A673 (cell line): Measurements from ENCODE around the gene SPRY1.

ENCODE experiments used
- CTCF ChIP-seq: fragments of 300-800, 200-600 bp; sonication (generic); conservative IDR thresholded peaks from 2 replicates; pipeline ENCODE4 v1.5.1; 2017; ENCODE audit warnings: low read depth, mild to moderate bottlenecking, antibody characterized with exemption, low read length, moderate library complexity, mixed read lengths
- EZH2 ChIP-seq: fragments of 200-600 bp; sonication (generic); IDR thresholded peaks from 2 replicates; pipeline ENCODE4 v1.6.1; 2017; ENCODE audit warnings: borderline replicate concordance, low read depth, mild to moderate bottlenecking, mixed read lengths, antibody characterized with exemption, low read length; ENCODE audit not compliant: poor library complexity, severe bottlenecking

GRCh38 chr4:123393721-123394120 is 2.9 kb upstream of the SPRY1 start:
- no peak for TF ChIP-seq CTCF
- no peak for TF ChIP-seq EZH2
